Progenitor cell of endocrine pancreas (in vitro differentiated cells): Measurements from ENCODE around the gene TIMM23. TPM values are rescaled to one million over a fixed set of nuclear protein-coding genes. Genes with fewer than 3 reads are reported as not detected.
A peak's percentile ranks its signal among the peaks of the same experiment; 100 is the strongest.

Experiments used
- DNase-seq: peaks from one replicate; pipeline ENCODE4 v3.0.0; 2021; ENCODE audit warnings: low spot score; ENCODE audit not compliant: unreplicated experiment
- H3K27ac Mint-ChIP-seq: 2 replicates; pipeline ENCODE4 v1.8.0; 2021; ENCODE audit warnings: mild to moderate bottlenecking, moderate library complexity, mixed read lengths
- H3K27me3 Mint-ChIP-seq: 2 replicates; pipeline ENCODE4 v1.8.0; 2021; ENCODE audit warnings: mixed read lengths
- H3K36me3 Mint-ChIP-seq: 2 replicates; pipeline ENCODE4 v1.8.0; 2022; ENCODE audit warnings: mixed read lengths; ENCODE audit not compliant: insufficient read depth
- H3K4me1 Mint-ChIP-seq: 2 replicates; pipeline ENCODE4 v1.8.0; 2021; ENCODE audit warnings: low read depth, mixed read lengths
- H3K4me3 Mint-ChIP-seq: 2 replicates; pipeline ENCODE4 v1.8.0; 2021; ENCODE audit warnings: low read depth, mild to moderate bottlenecking, moderate library complexity, mixed read lengths
- H3K9me3 Mint-ChIP-seq: 2 replicates; pipeline ENCODE4 v1.8.0; 2021; ENCODE audit warnings: low read depth, mixed read lengths
- total RNA-seq: library from RNA; stranded (reverse); gene quantifications from 2 replicates; pipeline ENCODE4 v1.2.1, GENCODE V29; 2021
- TF ChIP-seq, protein P1 (sequence below): fragments of 200-600 bp; sonication (generic); IDR thresholded peaks from one replicate; pipeline ENCODE4 v1.5.0; 2021; ENCODE audit warnings: antibody characterized with exemption, mild to moderate bottlenecking; ENCODE audit not compliant: unreplicated experiment

The TIMM23 gene
- total RNA-seq, 1 donor from 2014 or later: 52.4 TPM

DNA sequence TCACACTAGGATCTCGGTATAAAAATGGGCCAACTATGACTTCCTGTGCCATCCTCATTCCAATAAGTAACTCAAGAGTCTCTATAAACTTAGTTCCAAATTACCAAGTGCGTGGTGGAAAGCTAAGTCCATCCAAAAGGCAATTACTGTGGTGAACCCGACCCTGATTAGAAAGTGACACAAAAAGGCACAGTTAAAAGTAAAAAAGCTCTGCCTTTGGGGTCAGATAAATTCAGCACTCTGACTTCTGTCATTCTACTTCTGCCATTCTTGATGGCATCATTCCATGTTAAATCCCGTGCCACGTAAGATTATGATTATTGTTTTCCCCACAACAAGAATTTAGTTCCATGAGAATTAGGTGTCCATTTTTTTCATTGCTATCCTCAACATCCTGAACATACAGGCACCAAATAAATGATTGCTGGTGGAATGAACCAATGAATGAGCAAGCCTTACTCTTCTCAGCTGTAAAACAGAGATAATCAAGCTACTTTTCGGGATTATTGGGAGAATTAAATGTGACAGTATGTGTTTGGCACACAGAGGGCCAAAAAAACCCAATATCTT is 57.3 kb downstream of the TIMM23 start:
- peak overlapping the region; percentile 93 for H3K27ac Mint-ChIP-seq
- TF ChIP-seq, protein P1, sequence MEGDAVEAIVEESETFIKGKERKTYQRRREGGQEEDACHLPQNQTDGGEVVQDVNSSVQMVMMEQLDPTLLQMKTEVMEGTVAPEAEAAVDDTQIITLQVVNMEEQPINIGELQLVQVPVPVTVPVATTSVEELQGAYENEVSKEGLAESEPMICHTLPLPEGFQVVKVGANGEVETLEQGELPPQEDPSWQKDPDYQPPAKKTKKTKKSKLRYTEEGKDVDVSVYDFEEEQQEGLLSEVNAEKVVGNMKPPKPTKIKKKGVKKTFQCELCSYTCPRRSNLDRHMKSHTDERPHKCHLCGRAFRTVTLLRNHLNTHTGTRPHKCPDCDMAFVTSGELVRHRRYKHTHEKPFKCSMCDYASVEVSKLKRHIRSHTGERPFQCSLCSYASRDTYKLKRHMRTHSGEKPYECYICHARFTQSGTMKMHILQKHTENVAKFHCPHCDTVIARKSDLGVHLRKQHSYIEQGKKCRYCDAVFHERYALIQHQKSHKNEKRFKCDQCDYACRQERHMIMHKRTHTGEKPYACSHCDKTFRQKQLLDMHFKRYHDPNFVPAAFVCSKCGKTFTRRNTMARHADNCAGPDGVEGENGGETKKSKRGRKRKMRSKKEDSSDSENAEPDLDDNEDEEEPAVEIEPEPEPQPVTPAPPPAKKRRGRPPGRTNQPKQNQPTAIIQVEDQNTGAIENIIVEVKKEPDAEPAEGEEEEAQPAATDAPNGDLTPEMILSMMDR: no peak
- peaks cover 2% of the 10 kb centered on the region for H3K9me3 Mint-ChIP-seq
- peak overlapping the region; percentile 92 for H3K4me3 Mint-ChIP-seq
- H3K4me1 Mint-ChIP-seq: peaks cover 32% of the 10 kb centered on the region
- H3K27me3 Mint-ChIP-seq: no peaks in the 10 kb centered on the region
- H3K36me3 Mint-ChIP-seq: peaks cover 2% of the 10 kb centered on the region
- DNase-seq: no peak

DNA sequence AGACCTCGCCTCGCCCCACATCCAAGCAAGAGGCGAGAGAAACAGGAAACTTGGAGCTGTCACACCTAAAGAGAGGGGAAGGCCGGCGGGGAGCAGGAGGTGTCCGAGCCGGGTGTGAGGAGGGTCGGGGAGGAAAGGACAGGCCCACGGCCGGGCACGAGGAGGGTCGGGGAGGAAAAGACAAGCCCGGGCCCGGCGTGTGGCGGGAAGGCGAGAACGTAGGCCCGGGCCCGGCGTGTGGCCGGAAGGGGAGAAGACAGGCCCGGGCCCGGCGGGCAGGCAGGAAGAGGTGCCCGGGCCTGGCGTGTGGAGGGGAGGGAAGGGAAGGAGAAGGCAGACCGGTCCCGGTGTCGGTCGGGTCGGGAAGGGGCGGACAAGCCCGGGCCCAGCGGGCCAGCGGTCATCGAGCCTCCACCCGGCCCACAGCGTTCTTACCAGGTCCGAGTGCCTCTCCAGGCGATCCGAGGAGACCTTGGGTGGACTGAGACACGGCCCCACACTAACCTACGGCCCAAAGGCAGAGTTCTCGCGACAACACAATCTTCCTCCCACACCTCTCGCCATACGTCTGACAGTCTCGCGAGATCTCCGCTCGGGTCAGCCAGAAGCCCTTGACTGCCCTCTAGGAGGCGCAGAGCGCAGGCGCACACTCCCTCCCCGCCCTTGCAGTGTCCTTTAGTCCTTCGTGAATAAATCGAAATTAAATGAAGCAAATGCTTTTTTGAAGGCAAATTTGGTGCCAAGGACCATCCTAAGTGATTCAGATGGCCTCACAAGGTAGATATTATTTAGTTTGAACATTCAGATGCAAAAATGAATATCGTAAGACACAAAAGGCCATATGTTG is 58.0 kb downstream of the TIMM23 start, which contains the start of gene NCOA4:
Gene NCOA4 (minus strand): TSS at position 533 of the 847 bp plus-strand sequence. CDS start 13,943 bp downstream, outside the sequence.
- Mint-ChIP-seq H3K4me3 (peak within 1 kb of the TSS; percentile 92), H3K9me3 (peaks cover 2% of the 10 kb centered on the region), H3K27ac (peak within 1 kb of the TSS; percentile 93), H3K4me1 (peaks cover 30% of the 10 kb centered on the region), H3K27me3 (no peaks in the 10 kb centered on the region), H3K36me3 (peaks cover 2% of the 10 kb centered on the region)
- TF ChIP-seq, protein P1: peak; percentile 73
- DNase-seq: peak; percentile 95

DNA sequence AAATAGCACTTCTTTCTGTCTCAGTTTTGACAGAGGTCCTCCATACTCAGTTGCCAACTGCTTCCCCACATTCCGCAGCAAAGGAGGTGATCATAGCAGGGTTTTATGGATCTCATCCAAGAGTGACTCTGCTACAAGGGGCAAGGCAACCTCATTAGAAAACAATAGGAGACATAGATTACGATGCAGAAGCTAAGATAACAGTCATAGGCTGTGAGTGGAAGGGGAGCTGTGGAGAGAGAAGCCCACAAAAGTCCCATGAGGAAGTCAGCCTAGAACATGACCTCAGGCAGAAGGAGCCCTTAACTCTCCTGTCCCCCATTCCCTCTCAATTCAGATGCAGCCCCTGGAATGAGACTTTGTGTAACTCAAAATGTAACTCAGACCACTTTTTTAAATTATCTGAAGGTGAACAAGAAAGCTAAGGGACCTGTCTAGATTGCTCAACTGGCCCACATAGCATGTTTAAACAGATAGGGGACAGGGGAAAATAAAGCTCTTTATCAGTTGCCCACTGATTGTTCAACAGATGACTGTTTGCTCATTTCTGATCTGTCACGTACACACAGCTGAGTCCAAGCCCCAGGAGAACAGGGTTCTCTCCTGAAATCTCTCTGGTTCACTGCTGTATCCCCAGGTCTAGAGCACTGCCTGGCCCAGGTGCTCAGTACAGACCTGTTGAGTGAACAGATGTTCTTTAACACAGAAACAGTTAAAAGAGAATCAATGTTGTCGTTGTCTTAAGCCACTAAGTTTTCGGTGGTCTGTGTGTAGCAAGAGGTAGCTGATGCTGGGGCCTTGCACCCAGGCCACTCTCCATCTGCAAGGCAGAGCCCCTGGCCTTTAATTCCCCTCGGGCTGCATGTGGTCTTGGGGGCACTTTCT is 59.6 kb downstream of the TIMM23 start:
- TF ChIP-seq, protein P1: no peak
- Mint-ChIP-seq H3K9me3 (peaks cover 2% of the 10 kb centered on the region), H3K27ac (peak overlapping the region; percentile 67), H3K4me3 (peak overlapping the region; percentile 11), H3K4me1 (peaks cover 28% of the 10 kb centered on the region), H3K27me3 (no peaks in the 10 kb centered on the region), H3K36me3 (no peaks in the 10 kb centered on the region)
- DNase-seq: no peak

DNA sequence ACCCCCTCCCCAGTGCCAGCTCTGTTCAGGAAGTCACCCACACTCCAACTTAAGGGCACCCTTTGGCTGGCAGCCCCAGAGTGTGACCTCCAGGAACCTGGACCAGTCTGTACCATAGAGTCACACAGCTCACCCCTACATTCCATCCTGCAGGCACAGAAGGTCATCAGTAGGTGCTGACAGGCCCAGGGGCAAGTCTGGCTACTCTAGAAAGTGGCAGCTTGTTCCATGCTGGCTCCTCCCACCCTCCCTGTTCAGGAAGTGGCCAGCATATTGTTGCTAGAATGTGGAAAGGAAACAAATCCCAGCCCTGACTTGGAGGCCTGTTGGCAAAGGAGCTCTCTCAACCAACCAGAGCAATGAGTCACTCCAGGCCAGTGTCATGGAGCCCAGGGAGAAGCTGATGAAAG is 61.3 kb downstream of the TIMM23 start:
- TF ChIP-seq, protein P1: no peak
- Mint-ChIP-seq H3K4me1 (peaks cover 20% of the 10 kb centered on the region), H3K27me3 (no peaks in the 10 kb centered on the region), H3K36me3 (no peaks in the 10 kb centered on the region), H3K9me3 (peaks cover 2% of the 10 kb centered on the region), H3K4me3 (no peak overlapping the region), H3K27ac (no peak overlapping the region)
- no peak for DNase-seq
